ENCODE results near the gene ZYX. TPM values are rescaled to one million over a fixed set of nuclear protein-coding genes. Genes with fewer than 3 reads are reported as not detected.
"Not testable (repeated sequence)": the region's sequence is repeated elsewhere in the genome, so short reads cannot be mapped to it uniquely, and the experiment has no call there.

The ZYX gene
- total RNA-seq, 1 experiment from 2014 or later = 14.7 TPM

DNA sequence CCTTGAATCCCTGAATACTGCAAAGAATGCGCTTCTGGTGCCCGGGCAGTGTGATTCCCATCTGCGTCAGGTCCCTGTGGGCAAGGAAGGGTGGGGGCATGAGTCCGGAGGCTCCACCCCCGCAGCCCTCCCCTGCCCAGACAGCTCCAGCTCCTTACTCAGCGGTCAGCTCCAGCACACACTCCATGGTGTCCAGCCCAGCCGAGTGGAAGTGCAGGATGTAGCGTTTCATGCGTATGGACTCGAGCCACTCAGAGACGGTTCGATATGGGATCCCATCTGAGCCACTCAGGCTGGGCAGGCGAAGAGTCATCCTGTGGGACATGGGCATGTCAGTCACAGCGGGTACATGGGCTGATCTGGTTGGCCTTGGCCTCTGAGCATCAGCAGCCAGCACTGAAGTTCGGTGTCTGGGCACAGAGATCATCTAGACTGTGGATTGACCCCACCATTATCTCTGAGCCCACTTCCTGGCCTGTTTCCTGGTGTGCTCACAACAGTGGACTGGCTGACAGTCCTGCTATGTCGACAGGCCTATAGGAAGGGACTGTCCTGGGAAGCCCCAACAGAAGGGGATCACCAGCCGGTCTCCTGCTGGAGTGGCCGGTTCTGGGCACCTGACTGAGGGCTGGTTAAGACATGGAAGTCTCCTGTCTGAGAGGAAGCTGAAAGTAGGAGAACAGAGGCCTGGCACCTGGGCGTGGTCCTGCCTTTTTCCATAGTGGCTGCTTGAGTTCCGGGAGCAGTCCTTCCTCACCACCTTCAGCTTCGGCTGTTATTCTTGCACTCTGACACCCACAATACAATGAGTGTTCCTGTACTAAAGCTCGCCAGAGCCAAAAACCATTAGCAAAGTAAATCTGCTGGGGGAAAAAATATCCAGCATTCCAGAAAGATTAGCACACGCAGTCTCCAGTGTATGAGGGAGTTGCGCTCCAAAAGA is 10.6 kb downstream of the ZYX start:
- no peak for DNase-seq (ENCODE audit: low read depth, low spot score)
- in situ Hi-C loops (cut with HindIII; ENCODE audit: low pct_unique_long_range_greater_than_20kb, low sequenced_read_pairs) = loop anchor here (25.0 kb wide), 1 partner anchor 154 kb away; no protein-coding TSS in a partner anchor

DNA sequence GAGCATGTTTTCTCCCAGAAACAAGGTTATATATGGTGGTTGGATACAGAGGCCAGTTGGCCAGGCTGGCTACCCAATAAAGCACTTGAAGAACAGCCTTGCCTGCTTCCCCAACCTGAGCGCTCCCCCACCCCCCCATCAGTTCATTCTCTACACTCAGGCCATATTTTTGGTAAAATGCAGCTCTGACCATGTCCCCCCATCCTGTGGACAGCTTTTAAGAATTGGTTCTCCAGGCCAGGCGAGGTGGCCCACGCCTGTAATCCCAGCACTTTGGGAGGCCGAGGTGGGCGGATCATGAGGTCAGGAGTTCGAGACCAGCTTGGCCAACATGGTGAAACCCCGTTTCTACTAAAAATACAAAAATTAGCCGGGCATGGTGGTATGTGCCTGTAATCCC is 11.3 kb downstream of the ZYX start:
- not testable (repeated sequence) for DNase-seq (ENCODE audit: low read depth, low spot score)
- in situ Hi-C loops (cut with HindIII; ENCODE audit: low pct_unique_long_range_greater_than_20kb, low sequenced_read_pairs) = loop anchor here (25.0 kb wide), 1 partner anchor 155 kb away; no protein-coding TSS in a partner anchor

DNA sequence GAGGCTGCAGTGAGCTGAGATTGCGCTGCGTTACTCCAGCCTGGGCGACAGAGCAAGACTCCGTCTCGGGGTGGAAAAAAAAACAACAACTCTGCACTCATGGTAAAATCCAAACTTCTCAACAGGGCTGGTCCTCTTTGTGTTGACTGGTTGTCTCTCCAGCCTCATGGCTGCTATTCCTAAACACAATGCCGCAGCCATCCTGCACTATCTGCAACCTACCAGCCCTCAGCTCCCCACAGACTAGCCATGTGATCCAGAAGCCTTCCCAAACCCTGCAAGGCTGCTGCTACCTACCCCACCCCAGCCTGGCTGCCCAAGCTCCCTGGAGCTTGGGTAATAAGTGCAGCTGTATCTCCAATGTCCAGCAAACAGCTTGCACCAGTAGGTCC is 11.7 kb downstream of the ZYX start:
- DNase-seq (ENCODE audit: low read depth, low spot score) = no peak
- in situ Hi-C loops (cut with HindIII; ENCODE audit: low pct_unique_long_range_greater_than_20kb, low sequenced_read_pairs) = loop anchor here (25.0 kb wide), 1 partner anchor 156 kb away; no protein-coding TSS in a partner anchor

DNA sequence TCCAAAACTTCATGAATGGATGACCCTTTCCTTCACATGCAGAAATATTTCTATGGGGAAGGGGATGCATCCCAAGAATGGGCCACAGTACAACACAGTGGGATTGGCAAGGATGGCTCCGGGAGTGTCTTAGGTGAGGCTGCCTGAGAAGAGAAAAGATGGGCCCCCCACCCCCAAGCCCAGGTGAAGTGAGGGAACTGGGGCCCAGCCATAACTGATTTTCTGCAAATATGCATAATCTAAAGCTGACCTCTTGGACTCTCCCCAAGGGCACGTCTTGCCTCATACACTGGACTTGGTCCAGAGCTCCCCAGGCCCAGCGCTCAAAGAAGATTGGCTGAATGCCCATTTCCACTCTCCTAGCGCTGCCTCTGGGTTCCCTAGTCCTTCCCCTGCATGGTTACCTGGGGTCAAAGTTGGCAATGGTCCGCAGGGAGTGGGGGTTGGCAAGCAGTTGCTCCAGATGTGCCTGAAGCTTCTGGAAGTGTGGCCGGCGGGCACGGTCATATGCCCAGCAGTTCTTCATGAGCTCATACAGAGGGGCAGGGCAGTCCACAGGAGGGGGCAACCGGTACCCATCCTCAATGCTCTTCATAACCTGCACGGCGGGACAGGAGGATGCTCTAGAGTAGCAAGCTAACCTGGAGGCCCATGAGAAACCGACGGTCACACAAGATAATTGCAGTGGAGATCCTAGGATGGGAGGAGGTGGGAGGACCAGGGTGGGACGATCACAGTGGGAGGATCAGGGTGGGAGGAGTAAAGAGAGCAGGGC is 12.3 kb downstream of the ZYX start:
- no peak for DNase-seq (ENCODE audit: low read depth, low spot score)
- in situ Hi-C loops (cut with HindIII; ENCODE audit: low pct_unique_long_range_greater_than_20kb, low sequenced_read_pairs) = loop anchor here (25.0 kb wide), 1 partner anchor 156 kb away; no protein-coding TSS in a partner anchor

DNA sequence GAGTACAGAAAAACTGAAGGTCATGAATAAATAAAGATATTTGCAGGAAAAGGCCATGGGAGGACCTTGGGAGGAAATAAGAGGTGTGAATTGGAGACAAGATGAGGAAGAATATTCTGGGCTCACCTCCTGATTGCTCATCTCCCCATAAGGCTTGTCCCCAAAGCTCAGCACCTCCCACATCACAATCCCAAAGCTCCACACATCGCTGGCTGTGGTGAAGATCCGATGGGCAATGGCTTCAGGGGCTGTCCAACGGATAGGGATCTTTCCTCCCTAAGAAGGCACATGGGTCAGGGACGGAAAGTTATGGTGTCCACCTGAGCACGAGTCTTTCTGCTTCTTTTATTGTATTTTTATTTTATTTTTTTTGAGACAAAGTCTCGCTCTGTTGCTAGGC is 12.9 kb downstream of the ZYX start:
- DNase-seq (ENCODE audit: low read depth, low spot score) = no peak
- in situ Hi-C loops (cut with HindIII; ENCODE audit: low pct_unique_long_range_greater_than_20kb, low sequenced_read_pairs) = loop anchor here (25.0 kb wide), 1 partner anchor 157 kb away; no protein-coding TSS in a partner anchor

DNA sequence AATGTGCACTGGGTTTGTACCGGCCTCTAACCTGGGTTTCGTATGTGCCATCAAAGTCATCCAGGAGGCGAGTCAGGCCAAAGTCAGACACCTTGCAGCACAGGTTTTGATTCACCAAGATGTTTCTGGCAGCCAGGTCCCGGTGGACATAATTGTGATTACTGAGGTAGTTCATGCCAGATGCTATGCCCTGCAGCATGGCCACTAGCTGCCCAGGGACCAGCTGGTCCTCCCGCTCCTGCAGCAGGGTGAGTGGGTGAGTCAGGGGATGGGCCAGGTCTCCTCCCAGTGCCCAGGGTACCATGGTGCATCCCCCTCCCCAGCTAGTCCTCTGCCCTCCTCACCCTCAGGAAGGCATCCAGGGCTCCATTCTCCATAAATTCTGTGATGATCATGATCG is 13.6 kb downstream of the ZYX start:
- in situ Hi-C loops (cut with HindIII; ENCODE audit: low pct_unique_long_range_greater_than_20kb, low sequenced_read_pairs) = loop anchor here (25.0 kb wide), 1 partner anchor 157 kb away; no protein-coding TSS in a partner anchor
- no peak for DNase-seq (ENCODE audit: low read depth, low spot score)

DNA sequence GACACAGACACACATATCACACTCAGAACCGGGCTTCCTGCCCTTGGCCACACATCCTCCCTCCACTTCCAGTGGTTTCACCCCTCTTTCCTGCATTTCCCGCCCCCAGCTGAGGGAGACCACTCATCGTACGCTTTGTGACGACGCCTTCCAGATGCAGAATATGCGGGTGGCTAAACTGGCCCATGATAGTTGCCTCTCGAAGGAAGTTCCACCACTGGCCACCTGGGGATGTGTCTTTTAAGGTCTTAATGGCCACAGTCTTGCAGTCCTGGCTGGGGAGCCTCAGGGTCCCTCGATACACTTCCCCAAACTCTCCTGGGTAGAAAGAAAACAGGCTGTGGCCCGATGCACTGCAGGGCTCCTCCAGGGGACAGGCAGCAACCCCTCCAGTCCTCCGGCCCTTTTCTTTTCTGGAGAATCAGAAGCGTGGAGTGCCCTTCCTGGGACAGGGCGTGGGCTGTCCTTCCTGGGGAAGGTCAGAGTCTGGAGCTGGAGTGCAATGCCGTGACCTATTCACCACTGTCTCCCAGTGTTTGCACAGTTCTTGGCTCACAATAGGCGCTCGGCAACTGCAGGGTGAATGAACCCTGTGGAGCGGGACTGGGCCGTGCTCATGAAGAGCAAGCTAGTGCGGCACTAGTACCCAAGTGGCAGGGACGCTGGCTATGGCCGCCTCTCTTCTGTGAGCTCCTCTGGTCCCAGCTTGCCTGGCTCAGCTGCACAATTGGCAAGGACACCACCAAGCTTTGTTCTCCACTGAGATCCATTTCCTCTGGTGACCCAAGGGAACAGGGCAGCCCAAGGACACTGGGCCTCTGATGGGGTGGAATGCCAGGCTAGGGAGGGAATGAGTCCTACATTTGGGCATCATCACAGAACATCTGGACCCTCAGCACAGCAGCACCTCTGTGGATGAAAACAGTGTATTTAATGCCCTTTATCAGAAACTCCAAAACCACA is 14.3 kb downstream of the ZYX start:
- in situ Hi-C loops (cut with HindIII; ENCODE audit: low pct_unique_long_range_greater_than_20kb, low sequenced_read_pairs) = loop anchor here (25.0 kb wide), 1 partner anchor 158 kb away; no protein-coding TSS in a partner anchor

DNA sequence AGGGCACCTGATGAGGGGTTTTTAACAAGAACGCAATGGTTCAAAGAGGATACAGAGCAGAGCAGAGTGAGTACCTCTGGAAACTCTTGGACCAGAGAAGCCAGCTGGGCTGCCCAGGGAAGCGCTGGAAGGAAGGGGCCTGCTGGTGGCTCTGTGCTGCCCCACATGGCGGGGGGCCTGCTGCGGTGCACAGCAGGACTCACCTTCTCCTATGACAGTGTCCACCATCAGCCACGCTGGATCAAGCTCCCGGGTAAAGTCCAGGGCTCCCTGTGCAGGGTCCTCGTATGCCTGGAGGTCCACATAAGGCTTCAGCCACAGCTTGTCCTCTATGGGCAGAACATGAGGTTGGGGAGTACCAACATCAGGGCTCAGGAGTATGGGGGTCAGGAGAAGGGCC is 15.0 kb downstream of the ZYX start:
- in situ Hi-C loops (cut with HindIII; ENCODE audit: low pct_unique_long_range_greater_than_20kb, low sequenced_read_pairs) = loop anchor here (25.0 kb wide), 1 partner anchor 159 kb away; no protein-coding TSS in a partner anchor
- DNase-seq (ENCODE audit: low read depth, low spot score) = no peak

More for the DNA sequence above, 14.3 kb downstream of the ZYX start:
- no peak for DNase-seq (ENCODE audit: low read depth, low spot score)

DNA sequence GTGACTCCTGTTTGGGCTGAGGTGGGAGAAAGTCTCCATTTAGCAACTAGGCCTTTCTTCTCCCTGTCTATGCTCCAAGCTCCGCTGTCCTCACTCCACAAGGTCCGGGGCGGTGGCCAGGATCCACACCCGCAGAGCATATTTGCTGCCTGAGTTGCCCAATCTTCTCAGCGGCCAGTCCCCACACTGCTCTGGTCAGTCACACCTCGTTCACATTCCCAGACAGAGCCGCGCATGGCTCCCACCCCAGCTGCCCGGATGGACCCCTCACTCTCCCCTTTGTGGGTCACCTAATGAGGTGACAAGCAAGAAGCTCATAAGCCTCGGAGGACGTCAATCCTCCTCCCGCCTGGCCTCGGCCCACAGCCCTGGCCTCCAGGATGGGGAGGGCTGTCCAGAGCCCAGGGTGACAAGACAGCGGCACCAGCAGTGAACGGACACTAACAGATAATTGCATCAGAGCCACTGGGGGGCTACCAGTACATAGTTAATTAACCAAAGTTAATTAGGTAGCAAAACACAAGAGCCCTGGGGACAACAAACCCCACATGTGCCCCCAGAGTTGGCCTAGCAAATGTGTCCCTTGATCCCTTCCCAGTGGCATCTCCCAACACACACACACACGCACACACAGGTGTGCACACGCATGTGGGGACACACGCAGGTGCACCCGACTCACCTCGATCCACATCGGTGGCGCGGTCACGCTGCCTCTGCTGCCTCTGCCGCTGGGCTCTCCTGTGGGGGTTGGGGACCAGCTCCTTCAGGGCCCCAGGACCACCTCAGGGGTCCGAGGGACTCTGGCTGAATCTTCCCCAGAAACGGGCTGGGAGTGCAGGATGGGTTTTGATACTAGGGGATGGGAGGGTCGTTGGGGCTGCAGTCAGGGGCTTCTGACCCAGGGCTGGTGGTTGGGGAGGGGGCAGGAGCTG is 15.7 kb downstream of the ZYX start:
- DNase-seq (ENCODE audit: low read depth, low spot score) = no peak
- in situ Hi-C loops (cut with HindIII; ENCODE audit: low pct_unique_long_range_greater_than_20kb, low sequenced_read_pairs) = loop anchor here (25.0 kb wide), 1 partner anchor 160 kb away; no protein-coding TSS in a partner anchor

DNA sequence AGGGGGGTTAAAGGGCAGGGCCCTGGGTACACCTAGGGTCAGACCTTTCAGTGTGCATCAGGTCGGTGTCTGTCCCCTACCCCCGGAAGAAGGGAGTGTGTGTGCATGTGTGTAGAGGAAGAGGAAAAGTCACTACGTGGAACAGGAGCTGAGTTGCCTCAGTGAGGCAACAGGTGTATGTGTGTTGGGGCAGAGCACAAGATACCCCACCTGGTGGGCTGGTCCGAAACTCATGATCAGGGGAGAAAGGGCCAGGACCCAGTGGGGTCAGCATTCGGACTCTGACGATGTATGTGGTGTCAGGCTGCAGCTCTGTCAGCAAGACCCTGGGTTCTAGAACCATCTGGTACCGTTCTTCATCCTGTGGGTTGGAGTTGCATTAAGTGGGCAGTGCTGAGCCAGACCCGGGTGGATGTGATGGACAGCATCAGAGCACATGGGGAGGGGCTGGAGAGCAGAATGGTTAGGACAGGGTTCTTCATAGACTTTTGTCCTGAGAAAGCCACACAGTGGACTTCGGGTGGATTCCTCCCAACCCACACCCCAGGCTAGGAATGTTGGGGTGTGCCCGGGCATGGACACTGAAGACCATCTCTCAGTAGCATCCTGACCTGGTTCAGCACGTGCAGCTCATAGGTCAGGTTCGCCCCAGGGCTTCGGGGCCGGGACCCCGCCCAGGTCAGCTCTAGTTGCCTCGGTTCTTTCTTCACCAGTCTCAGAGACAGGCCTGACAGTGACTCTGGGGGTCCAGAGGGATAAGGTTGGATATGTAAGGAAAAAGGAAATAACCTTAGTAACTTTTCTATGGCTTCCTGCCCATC is 16.8 kb downstream of the ZYX start:
- DNase-seq (ENCODE audit: low read depth, low spot score) = no peak
- in situ Hi-C loops (cut with HindIII; ENCODE audit: low pct_unique_long_range_greater_than_20kb, low sequenced_read_pairs) = loop anchor here (25.0 kb wide), 1 partner anchor 161 kb away; no protein-coding TSS in a partner anchor

DNA sequence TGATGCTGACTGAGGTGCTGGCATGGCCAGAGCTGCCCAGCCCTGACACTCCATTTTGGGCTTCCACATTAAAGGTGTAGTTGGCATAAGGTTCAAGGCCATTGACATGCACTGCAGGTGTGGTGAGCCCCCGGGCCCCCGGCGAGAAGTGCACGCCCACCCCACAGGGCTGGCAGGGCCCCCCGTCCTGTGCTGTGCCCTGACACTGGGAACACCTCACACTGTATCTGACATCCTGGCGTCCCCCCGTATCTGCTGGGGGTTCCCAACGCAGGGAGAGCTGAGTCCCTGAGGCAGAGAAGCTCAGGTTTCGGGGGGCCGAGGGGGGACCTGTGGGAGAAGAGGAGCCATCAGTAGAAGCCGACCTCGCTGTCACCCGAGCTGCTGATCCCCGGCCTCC is 17.5 kb downstream of the ZYX start:
- DNase-seq (ENCODE audit: low read depth, low spot score) = no peak
- in situ Hi-C loops (cut with HindIII; ENCODE audit: low pct_unique_long_range_greater_than_20kb, low sequenced_read_pairs) = loop anchor here (25.0 kb wide), 1 partner anchor 161 kb away; no protein-coding TSS in a partner anchor

DNA sequence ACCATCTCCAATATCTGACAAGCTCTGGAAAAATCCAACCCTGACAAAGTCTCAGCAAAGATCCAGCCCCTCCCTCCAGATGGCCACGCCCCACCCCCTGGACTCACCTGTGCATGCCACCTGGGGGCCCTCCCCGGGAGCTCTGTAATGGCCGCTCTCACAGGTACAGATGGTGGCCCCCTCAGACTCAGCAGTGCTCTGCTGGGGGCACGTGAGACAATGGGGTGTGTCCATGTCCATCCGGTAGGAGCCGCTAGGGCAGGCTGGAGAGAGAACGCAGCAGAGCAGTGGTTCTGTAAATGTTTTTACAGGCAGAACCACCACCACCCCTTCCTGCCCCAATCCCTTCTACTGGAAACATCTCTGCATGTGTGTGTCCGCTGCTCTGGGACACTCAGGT is 18.0 kb downstream of the ZYX start:
- in situ Hi-C loops (cut with HindIII; ENCODE audit: low pct_unique_long_range_greater_than_20kb, low sequenced_read_pairs) = loop anchor here (25.0 kb wide), 1 partner anchor 162 kb away; no protein-coding TSS in a partner anchor
- DNase-seq (ENCODE audit: low read depth, low spot score) = no peak

DNA sequence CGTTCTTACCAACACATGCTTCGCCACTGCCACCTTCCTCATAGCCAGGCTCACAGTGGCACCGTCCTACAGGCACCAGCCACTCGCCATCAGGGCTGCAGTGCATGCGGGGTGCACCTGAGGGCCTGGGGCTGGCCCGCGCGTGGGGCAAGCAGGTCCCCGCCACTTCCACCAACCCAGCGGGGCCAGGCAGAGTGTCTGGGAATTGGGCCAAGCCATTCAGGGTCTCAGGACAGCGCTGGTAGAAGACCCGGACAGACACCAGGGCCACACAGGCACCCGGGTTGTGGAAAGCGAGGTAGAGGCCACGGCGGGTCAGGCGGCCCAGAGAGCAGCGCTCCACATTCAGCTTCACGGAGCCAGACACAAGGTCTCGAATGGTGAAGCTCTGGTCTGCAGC is 18.5 kb downstream of the ZYX start:
- DNase-seq (ENCODE audit: low read depth, low spot score) = no peak
- in situ Hi-C loops (cut with HindIII; ENCODE audit: low pct_unique_long_range_greater_than_20kb, low sequenced_read_pairs) = loop anchor here (25.0 kb wide), 1 partner anchor 162 kb away; no protein-coding TSS in a partner anchor

DNA sequence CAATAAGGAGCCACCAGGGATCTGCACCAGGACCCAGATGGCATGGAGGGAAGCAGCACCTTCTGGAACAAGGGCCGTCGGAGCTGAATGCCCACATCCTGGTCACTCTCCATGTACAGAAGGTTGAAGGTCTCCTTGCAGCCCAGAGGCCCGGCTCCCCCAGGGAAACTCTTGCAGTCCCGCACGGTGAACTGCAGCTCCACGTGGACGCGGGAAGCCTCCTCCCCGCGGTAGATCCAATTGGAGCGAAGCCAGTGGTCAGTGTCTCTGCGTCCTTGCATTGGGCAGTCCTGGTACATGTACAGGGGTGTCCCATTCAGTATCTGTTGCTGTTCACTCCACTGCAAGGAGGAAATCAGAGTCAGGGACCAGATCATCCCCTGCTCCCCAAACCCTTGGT is 20.1 kb downstream of the ZYX start:
- in situ Hi-C loops (cut with HindIII; ENCODE audit: low pct_unique_long_range_greater_than_20kb, low sequenced_read_pairs) = no loop called here
- no peak for DNase-seq (ENCODE audit: low read depth, low spot score)

DNA sequence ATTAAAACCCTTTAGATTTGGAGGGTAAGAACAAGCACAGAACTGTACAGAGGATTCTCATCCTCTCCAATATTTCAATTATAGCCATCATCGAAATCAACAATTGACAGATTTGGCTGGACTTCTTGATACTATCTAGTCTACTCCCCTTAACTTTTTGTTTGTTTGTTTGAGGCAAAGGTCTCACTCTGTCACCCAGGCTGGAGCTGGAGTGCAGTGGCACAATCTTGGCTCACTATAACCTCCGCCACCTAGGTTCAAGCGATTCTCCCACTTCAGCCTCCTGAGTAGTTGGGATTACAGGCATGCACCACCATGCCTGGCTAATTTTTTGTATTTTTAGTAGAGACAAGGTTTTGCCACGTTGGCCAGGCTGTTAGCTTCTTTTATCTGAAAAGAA is 21.1 kb downstream of the ZYX start:
- in situ Hi-C loops (cut with HindIII; ENCODE audit: low pct_unique_long_range_greater_than_20kb, low sequenced_read_pairs); DNase-seq (ENCODE audit: low read depth, low spot score): not testable (repeated sequence)

All from SK-MEL-5 (cell line).